PC-9 (cell line): ENCODE measurements around the gene RAB37.

Experiments
- EZH2 ChIP-seq: fragments of 200-600 bp; sonication (generic); IDR thresholded peaks from 2 replicates; pipeline ENCODE4 v1.8.0; 2017; ENCODE audit warnings: antibody characterized with exemption, low read depth
- TF ChIP-seq, protein P1 (sequence below): fragments of 200-600 bp; sonication (generic); conservative IDR thresholded peaks from 2 replicates; pipeline ENCODE4 v1.6.1; 2017; ENCODE audit warnings: mixed run types, antibody characterized with exemption, mild to moderate bottlenecking, moderate library complexity

DNA sequence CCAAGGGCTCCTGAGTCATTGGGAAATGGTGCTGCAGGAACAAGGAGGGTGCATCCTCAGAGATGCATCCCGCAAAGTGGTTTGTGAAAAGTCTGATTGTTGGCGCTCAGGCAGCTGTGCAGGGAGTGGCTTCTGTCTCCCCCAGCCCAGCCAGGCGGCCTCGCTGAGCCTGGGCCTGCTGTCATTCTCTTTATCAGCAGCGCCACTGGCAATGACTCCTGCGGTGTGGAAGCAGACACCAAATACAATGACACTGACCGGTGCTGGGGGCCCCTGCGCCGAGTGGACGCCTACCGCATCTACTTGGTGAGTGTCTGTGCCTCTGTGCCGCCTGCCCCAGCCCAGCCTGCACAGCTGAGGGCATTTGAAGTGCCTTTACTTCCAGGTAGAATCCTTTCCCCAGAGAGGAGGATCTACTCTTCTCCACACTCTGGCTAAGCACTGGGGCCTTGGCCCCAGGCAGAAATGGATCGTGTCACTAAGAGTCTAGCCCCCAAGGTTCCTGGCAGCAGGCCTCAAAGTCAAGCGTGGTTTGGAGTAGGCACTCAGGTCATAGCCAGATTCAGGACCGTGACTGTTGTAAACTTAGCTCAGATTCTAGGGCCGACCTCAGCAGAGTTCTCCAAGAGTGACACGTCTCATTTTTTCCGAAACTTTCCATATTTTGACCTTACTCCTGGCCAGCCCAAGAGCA, 58.4 kb downstream of the RAB37 start:
- TF ChIP-seq, protein P1, sequence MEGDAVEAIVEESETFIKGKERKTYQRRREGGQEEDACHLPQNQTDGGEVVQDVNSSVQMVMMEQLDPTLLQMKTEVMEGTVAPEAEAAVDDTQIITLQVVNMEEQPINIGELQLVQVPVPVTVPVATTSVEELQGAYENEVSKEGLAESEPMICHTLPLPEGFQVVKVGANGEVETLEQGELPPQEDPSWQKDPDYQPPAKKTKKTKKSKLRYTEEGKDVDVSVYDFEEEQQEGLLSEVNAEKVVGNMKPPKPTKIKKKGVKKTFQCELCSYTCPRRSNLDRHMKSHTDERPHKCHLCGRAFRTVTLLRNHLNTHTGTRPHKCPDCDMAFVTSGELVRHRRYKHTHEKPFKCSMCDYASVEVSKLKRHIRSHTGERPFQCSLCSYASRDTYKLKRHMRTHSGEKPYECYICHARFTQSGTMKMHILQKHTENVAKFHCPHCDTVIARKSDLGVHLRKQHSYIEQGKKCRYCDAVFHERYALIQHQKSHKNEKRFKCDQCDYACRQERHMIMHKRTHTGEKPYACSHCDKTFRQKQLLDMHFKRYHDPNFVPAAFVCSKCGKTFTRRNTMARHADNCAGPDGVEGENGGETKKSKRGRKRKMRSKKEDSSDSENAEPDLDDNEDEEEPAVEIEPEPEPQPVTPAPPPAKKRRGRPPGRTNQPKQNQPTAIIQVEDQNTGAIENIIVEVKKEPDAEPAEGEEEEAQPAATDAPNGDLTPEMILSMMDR: no peak
- TF ChIP-seq EZH2: no peak
